PC-3 (cell line): Measurements from ENCODE around the gene POLR2F. TPM values are rescaled to one million over a fixed set of nuclear protein-coding genes. Genes with fewer than 3 reads are reported as not detected.

ENCODE experiments used
- ATAC-seq: fragments of 200-7000 bp; cut with Tn5 transposase; 2 replicates; pipeline ENCODE4 v1.9.1; 2020; ENCODE audit warnings: mild to moderate bottlenecking, moderate library complexity
- BruUV-seq: library from RNA; stranded (reverse); fragments of 400-500 nt; replicated peaks from 2 replicates; lab custom pipeline; 2021; lab: Mats Ljungman, UMichigan
- CTCF ChIA-PET: fragments of 300-600 bp; sonication (Branson Sonifier 250); formaldehyde crosslinking; loops from one replicate; lab custom pipeline; 2022; ENCODE audit warnings: antibody characterized with exemption; lab: Charles Lee
- POLR2A ChIA-PET: fragments of 300-600 bp; sonication (Branson Sonifier 250); formaldehyde crosslinking; loops from one replicate; lab custom pipeline; 2022; ENCODE audit warnings: antibody characterized with exemption; ENCODE audit not compliant: unreplicated experiment; lab: Charles Lee
- DNase-seq: peaks from one replicate; pipeline ENCODE4 v3.0.0-alpha.2; 2015
- H2AFZ ChIP-seq: fragments of 300-600 bp; sonication (generic); 2 replicates; pipeline ENCODE4 v1.6.0; 2016; ENCODE audit warnings: antibody characterized with exemption, low read length
- H3F3A ChIP-seq: fragments of 300-600 bp; sonication (generic); one replicate; pipeline ENCODE4 v1.6.0; 2017; ENCODE audit warnings: antibody characterized with exemption, low read length, control low read depth, mild to moderate bottlenecking; ENCODE audit not compliant: unreplicated experiment
- H3K27ac ChIP-seq: fragments of 300-600 bp; sonication (generic); 2 replicates; pipeline ENCODE4 v1.5.1; 2016; ENCODE audit warnings: mild to moderate bottlenecking, low read length
- H3K27me3 ChIP-seq: fragments of 300-600 bp; sonication (generic); 2 replicates; pipeline ENCODE4 v1.6.1; 2016; ENCODE audit warnings: low read length, mixed read lengths
- H3K36me3 ChIP-seq: fragments of 300-600 bp; sonication (generic); 2 replicates; pipeline ENCODE4 v1.6.1; 2016; ENCODE audit warnings: low read depth, mixed run types, low read length, mixed read lengths
- H3K4me1 ChIP-seq: fragments of 300-600 bp; sonication (generic); 2 replicates; pipeline ENCODE4 v1.5.1; 2016; ENCODE audit warnings: low read length; ENCODE audit not compliant: insufficient read depth
- H3K4me2 ChIP-seq: fragments of 300-600 bp; sonication (generic); 2 replicates; pipeline ENCODE4 v1.6.0; 2016; ENCODE audit warnings: low read length
- H3K4me3 ChIP-seq: fragments of 300-600 bp; sonication (generic); 2 replicates; pipeline ENCODE4 v1.5.1; 2016; ENCODE audit warnings: mild to moderate bottlenecking, low read length, mixed read lengths
- H3K79me2 ChIP-seq: fragments of 300-600 bp; sonication (generic); 2 replicates; pipeline ENCODE4 v1.6.1; 2017; ENCODE audit warnings: low read length, mixed read lengths
- H3K9ac ChIP-seq: fragments of 300-600 bp; sonication (generic); 2 replicates; pipeline ENCODE4 v1.6.0; 2016; ENCODE audit warnings: mild to moderate bottlenecking, low read length
- H3K9me2 ChIP-seq: fragments of 300-600 bp; sonication (generic); replicated peaks from 2 replicates; pipeline ENCODE4 v1.6.1; 2016; ENCODE audit warnings: mixed run types, low read length, mixed read lengths
- H3K9me3 ChIP-seq: fragments of 300-600 bp; sonication (generic); 2 replicates; pipeline ENCODE4 v1.6.1; 2016; ENCODE audit warnings: low read length, mixed read lengths
- H4K20me1 ChIP-seq: fragments of 300-600 bp; sonication (generic); 2 replicates; pipeline ENCODE4 v1.6.1; 2016; ENCODE audit warnings: low read length, mixed read lengths
- EZH2 ChIP-seq: fragments of 300-600 bp; sonication (generic); IDR thresholded peaks from one replicate; pipeline ENCODE4 v1.6.1; 2017; ENCODE audit warnings: antibody characterized with exemption, mild to moderate bottlenecking, low read length; ENCODE audit not compliant: unreplicated experiment
- EZH2phosphoT487 ChIP-seq: fragments of 300-600 bp; sonication (generic); IDR thresholded peaks from 2 replicates; pipeline ENCODE4 v1.6.1; 2018; ENCODE audit warnings: mild to moderate bottlenecking, antibody characterized with exemption, low read length, borderline replicate concordance
- intact Hi-C: fragments of 100-400 bp; cut with micrococcal nuclease; formaldehyde crosslinking; loops from 2 replicates; pipeline ENCODE4 v1.9.0; 2023
- total RNA-seq: library from RNA; depleted of rRNA; stranded (reverse); fragments of >200 nt; gene quantifications from 2 replicates; pipeline ENCODE4 v1.2.3, GENCODE V29; 2014
- TF ChIP-seq, protein P1 (sequence below): fragments of 300-600 bp; sonication (generic); conservative IDR thresholded peaks from 2 replicates; pipeline ENCODE4 v1.5.1; 2017; ENCODE audit warnings: antibody characterized with exemption, low read depth, mild to moderate bottlenecking, low read length

Gene POLR2F
- total RNA-seq, 1 experiment from 2014 or later, result 177 TPM

DNA sequence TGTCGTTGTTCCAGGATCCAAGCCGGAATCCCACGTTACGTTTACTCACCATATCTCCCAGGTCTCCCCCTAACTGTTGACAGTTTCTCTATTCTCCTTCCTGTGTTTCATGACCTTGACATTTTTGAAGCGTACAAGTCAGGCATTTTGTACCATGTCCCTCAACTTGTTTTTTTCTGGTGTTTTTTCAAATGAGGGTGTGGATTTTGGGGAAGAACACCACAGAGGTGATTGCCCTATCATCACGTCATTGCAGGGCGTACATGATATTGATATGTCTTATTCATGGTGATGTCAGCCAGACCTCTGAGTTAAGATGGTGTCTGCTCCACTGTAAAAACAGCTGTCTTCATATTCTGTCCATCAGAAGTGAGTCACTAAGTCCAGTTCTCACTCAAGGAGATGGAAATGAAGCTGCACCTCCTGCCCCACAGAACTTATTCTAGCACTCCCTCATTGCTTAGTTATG is 59.1 kb downstream of the POLR2F start:
- Histone ChIP-seq H3K4me3 (no peak overlapping the region), H3K27me3 (no peaks in the 10 kb centered on the region), H3F3A (no peaks in the 10 kb centered on the region), H3K27ac (no peak overlapping the region), H3K4me1 (peaks cover 10% of the 10 kb centered on the region), H3K4me2 (no peak overlapping the region), H3K36me3 (no peaks in the 10 kb centered on the region), H3K9me2 (no peaks in the 10 kb centered on the region), H3K9me3 (no peaks in the 10 kb centered on the region), H3K9ac (no peak overlapping the region), H2AFZ (no peak overlapping the region), H4K20me1 (no peaks in the 10 kb centered on the region), H3K79me2 (no peaks in the 10 kb centered on the region)
- CTCF ChIA-PET, result no interaction called here
- intact Hi-C loops, result no loop called here
- ATAC-seq (no peak), DNase-seq (no peak)
- no TSS peak for BruUV-seq
- POLR2A ChIA-PET, result no interaction called here
- no peak for TF ChIP-seq EZH2phosphoT487
- no peak for TF ChIP-seq EZH2
- TF ChIP-seq, protein P1, sequence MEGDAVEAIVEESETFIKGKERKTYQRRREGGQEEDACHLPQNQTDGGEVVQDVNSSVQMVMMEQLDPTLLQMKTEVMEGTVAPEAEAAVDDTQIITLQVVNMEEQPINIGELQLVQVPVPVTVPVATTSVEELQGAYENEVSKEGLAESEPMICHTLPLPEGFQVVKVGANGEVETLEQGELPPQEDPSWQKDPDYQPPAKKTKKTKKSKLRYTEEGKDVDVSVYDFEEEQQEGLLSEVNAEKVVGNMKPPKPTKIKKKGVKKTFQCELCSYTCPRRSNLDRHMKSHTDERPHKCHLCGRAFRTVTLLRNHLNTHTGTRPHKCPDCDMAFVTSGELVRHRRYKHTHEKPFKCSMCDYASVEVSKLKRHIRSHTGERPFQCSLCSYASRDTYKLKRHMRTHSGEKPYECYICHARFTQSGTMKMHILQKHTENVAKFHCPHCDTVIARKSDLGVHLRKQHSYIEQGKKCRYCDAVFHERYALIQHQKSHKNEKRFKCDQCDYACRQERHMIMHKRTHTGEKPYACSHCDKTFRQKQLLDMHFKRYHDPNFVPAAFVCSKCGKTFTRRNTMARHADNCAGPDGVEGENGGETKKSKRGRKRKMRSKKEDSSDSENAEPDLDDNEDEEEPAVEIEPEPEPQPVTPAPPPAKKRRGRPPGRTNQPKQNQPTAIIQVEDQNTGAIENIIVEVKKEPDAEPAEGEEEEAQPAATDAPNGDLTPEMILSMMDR, result no peak

DNA sequence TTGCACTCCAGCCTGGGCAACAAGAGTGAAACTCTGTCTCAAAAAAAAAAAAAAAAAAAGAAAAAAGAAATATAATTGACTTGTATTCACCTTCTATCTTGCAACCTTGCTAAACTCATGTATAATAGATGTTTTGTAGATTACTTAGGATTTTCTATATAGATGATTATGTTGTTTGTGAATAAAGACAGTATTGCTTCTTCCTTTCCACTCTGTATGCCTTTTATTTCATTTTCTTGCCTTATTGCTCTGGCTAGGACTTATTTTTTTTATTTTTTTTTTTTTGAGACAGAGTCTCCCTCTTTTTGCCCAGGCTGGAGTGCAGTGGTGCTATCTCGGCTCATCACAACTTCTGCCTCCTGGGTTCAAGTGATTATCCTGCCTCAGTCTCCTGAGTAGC is 60.6 kb downstream of the POLR2F start:
- intact Hi-C loops, result no loop called here
- no peaks in the 10 kb centered on the region for H4K20me1 ChIP-seq
- no peak overlapping the region for H2AFZ ChIP-seq
- TF ChIP-seq EZH2, result no peak
- TF ChIP-seq, protein P1, result no peak
- TF ChIP-seq EZH2phosphoT487, result no peak
- CTCF ChIA-PET, result no interaction called here
- POLR2A ChIA-PET, result no interaction called here
- H3K27me3 ChIP-seq, result no peaks in the 10 kb centered on the region
- H3F3A ChIP-seq, result no peaks in the 10 kb centered on the region
- H3K36me3 ChIP-seq, result no peaks in the 10 kb centered on the region
- H3K27ac ChIP-seq, result no peak overlapping the region
- peaks cover 10% of the 10 kb centered on the region for H3K4me1 ChIP-seq
- no peaks in the 10 kb centered on the region for H3K9me2 ChIP-seq
- no peak overlapping the region for H3K9ac ChIP-seq
- H3K4me2 ChIP-seq, result no peak overlapping the region
- no peak for DNase-seq
- no peak for ATAC-seq
- no TSS peak for BruUV-seq
- no peak overlapping the region for H3K4me3 ChIP-seq
- H3K79me2 ChIP-seq, result no peaks in the 10 kb centered on the region
- no peaks in the 10 kb centered on the region for H3K9me3 ChIP-seq
